Endothelial cell of umbilical vein (primary cell): ENCODE data around the gene USP19. TPM values are rescaled to one million over a fixed set of nuclear protein-coding genes. Genes with fewer than 3 reads are reported as not detected.

Experiments used
- BruUV-seq: library from RNA; stranded (reverse); fragments of 400-500 nt; replicated peaks from 2 replicates; lab custom pipeline; 2021; lab: Mats Ljungman, UMichigan
- CTCF ChIA-PET: fragments of 300-600, 350-600 bp; sonication (Branson Sonifier 250); formaldehyde crosslinking; loops from one replicate; lab custom pipeline; 2021; ENCODE audit warnings: antibody characterized with exemption, inconsistent platforms; lab: Charles Lee
- POLR2A ChIA-PET: fragments of 300-600, 350-600 bp; sonication (Branson Sonifier 250); formaldehyde crosslinking; loops from one replicate; lab custom pipeline; 2021; ENCODE audit warnings: antibody characterized with exemption, inconsistent platforms; lab: Charles Lee
- DNase-seq: peaks from one replicate; pipeline ENCODE4 v3.0.0-alpha.2; 2011; ENCODE audit warnings: low read depth, low spot score
- FAIRE-seq: peaks from 2 replicates; lab custom pipeline; 2011; peaks lifted over from hg19 to GRCh38; lab: Jason Lieb, UNC
- H2AFZ ChIP-seq: 2 replicates; pipeline ENCODE4 v1.6.0; 2012; ENCODE audit warnings: low read depth, low read length, control low read depth, inconsistent platforms
- H3K27ac ChIP-seq: 2 replicates; pipeline ENCODE4 v1.5.1; 2011; ENCODE audit warnings: low read depth, mild to moderate bottlenecking, control low read depth, low read length, moderate library complexity; ENCODE audit not compliant: insufficient read depth
- H3K27me3 ChIP-seq, 2 experiments: 2 replicates each; pipeline versions ENCODE4 v1.6.0 to v1.6.1; 2011; ENCODE audit warnings: low read length in 2 of 2, mixed read lengths in 1 of 2; ENCODE audit not compliant: control insufficient read depth in 2 of 2, insufficient read depth in 2 of 2
- H3K36me3 ChIP-seq, 2 experiments: 2 replicates in 1 of 2; 3 replicates in 1 of 2; pipeline ENCODE4 v1.5.1; 2011; ENCODE audit warnings: low read length in 2 of 2, mild to moderate bottlenecking in 1 of 2, moderate library complexity in 1 of 2; ENCODE audit not compliant: control insufficient read depth in 2 of 2, insufficient read depth in 2 of 2; ENCODE audit errors: extremely low read depth in 1 of 2
- H3K4me1 ChIP-seq: 3 replicates; pipeline ENCODE4 v1.5.1; 2011; ENCODE audit warnings: mild to moderate bottlenecking, low read length; ENCODE audit not compliant: control insufficient read depth, insufficient read depth; ENCODE audit errors: extremely low read depth
- H3K4me2 ChIP-seq: 2 replicates; pipeline ENCODE4 v1.6.1; 2011; ENCODE audit warnings: low read length, control low read depth, mixed read lengths; ENCODE audit not compliant: insufficient read depth
- H3K4me3 ChIP-seq, 3 experiments: fragments of 200-600 bp in 1 of 3; sonication (generic), shearing (Covaris generic) in 1 of 3; replicated peaks in 1 of 3; 2 replicates each; pipeline ENCODE4 v1.5.1; 2011 to 2016; ENCODE audit warnings: control low read depth in 3 of 3, low read length in 3 of 3, mild to moderate bottlenecking in 2 of 3, inconsistent platforms in 1 of 3, low read depth in 1 of 3, moderate library complexity in 1 of 3; ENCODE audit not compliant: insufficient read depth in 1 of 3
- H3K79me2 ChIP-seq: 2 replicates; pipeline ENCODE4 v1.6.0; 2012; ENCODE audit warnings: low read length, inconsistent platforms; ENCODE audit not compliant: control insufficient read depth, insufficient read depth
- H3K9ac ChIP-seq: replicated peaks from 2 replicates; pipeline ENCODE3; 2011; ENCODE audit warnings: low read length, control low read depth; ENCODE audit not compliant: insufficient read depth; ENCODE audit errors: extremely low read depth
- H3K9me1 ChIP-seq: replicated peaks from 3 replicates; pipeline ENCODE4 v1.6.0; 2011; ENCODE audit warnings: mild to moderate bottlenecking, low read length; ENCODE audit not compliant: control insufficient read depth, insufficient read depth; ENCODE audit errors: extremely low read depth
- H3K9me3 ChIP-seq: replicated peaks from 2 replicates; pipeline ENCODE4 v1.5.1; 2012; ENCODE audit warnings: low read length, inconsistent platforms; ENCODE audit not compliant: control insufficient read depth, insufficient read depth
- H4K20me1 ChIP-seq: replicated peaks from 2 replicates; pipeline ENCODE3; 2011; ENCODE audit warnings: mild to moderate bottlenecking, low read length; ENCODE audit not compliant: control insufficient read depth, insufficient read depth; ENCODE audit errors: extremely low read depth
- CTCF ChIP-seq, 2 donors: IDR thresholded peaks; 1 replicate in 1 of 2; 2 replicates in 1 of 2; pipeline ENCODE4 v1.5.1; 2011; ENCODE audit warnings: low read length in 2 of 2, mild to moderate bottlenecking in 2 of 2, moderate library complexity in 2 of 2, control low read depth in 1 of 2, inconsistent platforms in 1 of 2, low read depth in 1 of 2; ENCODE audit not compliant: insufficient read depth in 1 of 2; ENCODE audit errors: extremely low read depth in 1 of 2
- GATA2 ChIP-seq: IDR thresholded peaks from 2 replicates; pipeline ENCODE4 v1.7.0; 2011; ENCODE audit warnings: low read depth, mild to moderate bottlenecking, moderate library complexity, mixed read lengths, low read length; ENCODE audit not compliant: insufficient read length, insufficient read depth
- JUN ChIP-seq: IDR thresholded peaks from 2 replicates; pipeline ENCODE4 v1.6.1; 2011; ENCODE audit warnings: borderline replicate concordance, low read depth; ENCODE audit not compliant: insufficient read length, insufficient read depth
- MAX ChIP-seq: IDR thresholded peaks from 2 replicates; pipeline ENCODE4 v1.6.1; 2011; ENCODE audit not compliant: insufficient read depth, insufficient read length
- dilution Hi-C: fragments of 300-500 bp; cut with MboI; formaldehyde crosslinking; loops from one replicate; pipeline ENCODE4 v1.15.0; 2019; ENCODE audit warnings: low sequenced_read_pairs; ENCODE audit not compliant: extremely low pct_ligation_motif_present
- intact Hi-C: fragments of 100-400 bp; cut with micrococcal nuclease; formaldehyde crosslinking; loops from one replicate; pipeline ENCODE4 v1.10.0; 2022
- polyA plus RNA-seq, 4 experiments: library from polyadenylated mRNA; depleted of rRNA in 3 of 4; stranded (reverse) in 3 of 4; unstranded in 1 of 4; fragments of >200 nt; gene quantifications; 2 replicates each; pipeline versions ENCODE4 v1.2.1 to v1.2.3, GENCODE V29; 2011 to 2012; ENCODE audit warnings: missing spikeins in 1 of 4
- total RNA-seq: library from RNA; stranded (reverse); gene quantifications from 2 replicates; pipeline ENCODE4 v1.2.3, GENCODE V29; 2021

The USP19 gene
- total and polyA plus RNA-seq, 2 donors (not counting 3 experiments of a cell fraction or from before 2014, with no cell fraction given) = 31.3 to 39.1 TPM

GRCh38 chr3:49158103-49158709, 37.6 kb upstream of the USP19 start:
- POLR2A ChIA-PET = no interaction called here

More at GRCh38 chr3:49158103-49158709, 37.6 kb upstream of the USP19 start:
- Histone ChIP-seq H2AFZ (no peak overlapping the region), H3K4me2 (no peak overlapping the region), H3K27me3 (no peaks in the 10 kb centered on the region), H3K9me3 (no peaks in the 10 kb centered on the region), H3K4me1 (no peaks in the 10 kb centered on the region), H3K9me1 (no peaks in the 10 kb centered on the region), H3K79me2 (no peaks in the 10 kb centered on the region), H4K20me1 (no peaks in the 10 kb centered on the region), H3K4me3 (no peak overlapping the region), H3K27ac (no peak overlapping the region), H3K9ac (no peak overlapping the region), H3K36me3 (peaks cover 0 to 9% of the 10 kb centered on the region in 2 experiments)
- TF ChIP-seq JUN (no peak), GATA2 (no peak), MAX (no peak), CTCF (IDR thresholded peaks at IDR 0.05; ENCODE audit: extremely low read depth in 1 of 2, insufficient read depth in 1 of 2, low read depth in 1 of 2, low read length in 2 of 2) (peak; percentile 12 to 19)
- DNase-seq (no peak), FAIRE-seq (peak; percentile 48)
- intact Hi-C loops (loop anchor here (2.0 kb wide), 1 partner anchor 169 kb away; no protein-coding TSS in a partner anchor), dilution Hi-C loops (no loop called here)
- BruUV-seq = no TSS peak
- CTCF ChIA-PET = interaction anchor here (1.3 to 1.8 kb wide), 3 partner anchors 13 to 291 kb away, joined by 4 to 7 read pairs (median 4); partner anchors contain the start of genes KLHDC8B and LAMB2
